A549 (cell line): ENCODE data around the gene LANCL2.

Source experiments
- CBX2 ChIP-seq: fragments of 200-600 bp; sonication (generic); IDR thresholded peaks from 2 replicates; pipeline ENCODE4 v1.6.1; 2016; ENCODE audit warnings: low read depth, mild to moderate bottlenecking, borderline replicate concordance
- EP300 ChIP-seq, 2 experiments: fragments of >200 bp; sonication (Bioruptor Twin); formaldehyde crosslinking; IDR thresholded peaks; 2 replicates in 1 of 2; 3 replicates in 1 of 2; pipeline ENCODE4 v1.6.1; 2016 to 2017
- MAFK ChIP-seq: fragments of 450-650 bp; IDR thresholded peaks from 2 replicates; pipeline ENCODE4 v1.6.1; 2014; ENCODE audit not compliant: partially characterized antibody
- MAX ChIP-seq: IDR thresholded peaks from 2 replicates; pipeline ENCODE4 v1.6.1; 2012
- RFX5 ChIP-seq: fragments of 450-650 bp; IDR thresholded peaks from 2 replicates; pipeline ENCODE4 v1.7.1; 2014; ENCODE audit warnings: antibody characterized with exemption, mild to moderate bottlenecking, moderate library complexity
- SMC3 ChIP-seq: fragments of >200 bp; sonication (Bioruptor Twin); formaldehyde crosslinking; IDR thresholded peaks from 3 replicates; pipeline ENCODE4 v1.6.1; 2018; ENCODE audit warnings: inconsistent platforms
- TF ChIP-seq, protein P1 (sequence below): fragments of >200 bp; sonication (Bioruptor Twin); formaldehyde crosslinking; IDR thresholded peaks from 3 replicates; pipeline ENCODE4 v1.5.1; 2016
- TF ChIP-seq, protein P2 (sequence below): IDR thresholded peaks from 2 replicates; pipeline ENCODE4 v1.6.1; 2012

DNA sequence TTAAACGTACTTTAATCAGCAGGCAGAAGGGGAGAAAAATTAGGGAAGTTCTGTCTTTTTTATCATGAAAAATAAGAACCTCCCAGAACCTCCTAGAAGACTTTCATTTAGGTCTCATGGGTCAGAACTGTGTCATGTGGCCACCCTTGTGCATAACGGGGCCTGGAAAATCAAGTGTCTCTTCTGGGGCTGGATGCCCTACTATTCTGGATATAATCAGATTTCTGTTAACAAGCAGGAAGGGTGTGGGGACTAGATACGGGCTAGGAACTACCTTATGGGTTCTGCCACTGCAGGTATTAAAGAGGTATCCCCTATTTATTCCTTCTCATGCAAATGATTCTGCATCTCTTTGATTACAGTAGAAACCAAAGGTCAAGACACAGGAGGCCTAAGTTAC, 14.1 kb downstream of the LANCL2 start:
- TF ChIP-seq, protein P1, sequence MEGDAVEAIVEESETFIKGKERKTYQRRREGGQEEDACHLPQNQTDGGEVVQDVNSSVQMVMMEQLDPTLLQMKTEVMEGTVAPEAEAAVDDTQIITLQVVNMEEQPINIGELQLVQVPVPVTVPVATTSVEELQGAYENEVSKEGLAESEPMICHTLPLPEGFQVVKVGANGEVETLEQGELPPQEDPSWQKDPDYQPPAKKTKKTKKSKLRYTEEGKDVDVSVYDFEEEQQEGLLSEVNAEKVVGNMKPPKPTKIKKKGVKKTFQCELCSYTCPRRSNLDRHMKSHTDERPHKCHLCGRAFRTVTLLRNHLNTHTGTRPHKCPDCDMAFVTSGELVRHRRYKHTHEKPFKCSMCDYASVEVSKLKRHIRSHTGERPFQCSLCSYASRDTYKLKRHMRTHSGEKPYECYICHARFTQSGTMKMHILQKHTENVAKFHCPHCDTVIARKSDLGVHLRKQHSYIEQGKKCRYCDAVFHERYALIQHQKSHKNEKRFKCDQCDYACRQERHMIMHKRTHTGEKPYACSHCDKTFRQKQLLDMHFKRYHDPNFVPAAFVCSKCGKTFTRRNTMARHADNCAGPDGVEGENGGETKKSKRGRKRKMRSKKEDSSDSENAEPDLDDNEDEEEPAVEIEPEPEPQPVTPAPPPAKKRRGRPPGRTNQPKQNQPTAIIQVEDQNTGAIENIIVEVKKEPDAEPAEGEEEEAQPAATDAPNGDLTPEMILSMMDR = no peak
- TF ChIP-seq CBX2 = no peak
- TF ChIP-seq, protein P2, sequence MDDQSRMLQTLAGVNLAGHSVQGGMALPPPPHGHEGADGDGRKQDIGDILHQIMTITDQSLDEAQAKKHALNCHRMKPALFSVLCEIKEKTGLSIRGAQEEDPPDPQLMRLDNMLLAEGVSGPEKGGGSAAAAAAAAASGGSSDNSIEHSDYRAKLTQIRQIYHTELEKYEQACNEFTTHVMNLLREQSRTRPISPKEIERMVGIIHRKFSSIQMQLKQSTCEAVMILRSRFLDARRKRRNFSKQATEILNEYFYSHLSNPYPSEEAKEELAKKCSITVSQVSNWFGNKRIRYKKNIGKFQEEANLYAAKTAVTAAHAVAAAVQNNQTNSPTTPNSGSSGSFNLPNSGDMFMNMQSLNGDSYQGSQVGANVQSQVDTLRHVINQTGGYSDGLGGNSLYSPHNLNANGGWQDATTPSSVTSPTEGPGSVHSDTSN = no peak
- no peak for TF ChIP-seq MAX
- no peak for TF ChIP-seq MAFK
- TF ChIP-seq RFX5 = no peak
- no peak for TF ChIP-seq SMC3
- no peak for TF ChIP-seq EP300 (IDR thresholded peaks at IDR 0.05)
